ENCODE results near the gene MRPL55. TPM values are rescaled to one million over a fixed set of nuclear protein-coding genes. Genes with fewer than 3 reads are reported as not detected.

The MRPL55 gene
- total RNA-seq, 6 experiments from 2014 or later = 24.2 to 75.9 (median 38.0) TPM

- H3K27ac ChIP-seq = no peak overlapping the region
- intact Hi-C loops (cut with DNase I) = no loop called here
- no peaks in the 10 kb centered on the region for H3K4me1 ChIP-seq
- H3K9me3 ChIP-seq = no peaks in the 10 kb centered on the region
- no peaks in the 10 kb centered on the region for H3K36me3 ChIP-seq
- WGBS (ENCODE audit: insufficient coverage, low coverage, low lambda C conversion rate, missing lambda C conversion rate) = no CpG with 5 or more reads among the region's 9 CpGs
- DNase-seq = peak in 1 of 3 donors; percentile 37
- peaks cover 0 to 25% of the 10 kb centered on the region in 2 donors for H3K27me3 ChIP-seq
- H3K4me3 ChIP-seq = no peak overlapping the region
- TF ChIP-seq CTCF (IDR thresholded peaks at IDR 0.05) (no peak), POLR2A (IDR thresholded peaks at IDR 0.05) (no peak)
- ATAC-seq = no peak
Observed at GRCh38 chr1:228062085-228062791, 46.9 kb downstream of the MRPL55 start.

- 58% methylated on average over 4 of the region's 10 CpGs for WGBS (ENCODE audit: insufficient coverage, low coverage, low lambda C conversion rate, missing lambda C conversion rate)
- Histone ChIP-seq H3K4me3 (no peak overlapping the region), H3K27me3 (peaks cover 0 to 25% of the 10 kb centered on the region in 2 donors), H3K27ac (no peak overlapping the region), H3K36me3 (no peaks in the 10 kb centered on the region), H3K9me3 (no peaks in the 10 kb centered on the region), H3K4me1 (no peaks in the 10 kb centered on the region)
- DNase-seq = no peak
- no peak for TF ChIP-seq POLR2A (IDR thresholded peaks at IDR 0.05)
- intact Hi-C loops (cut with DNase I) = no loop called here
- ATAC-seq = no peak
Observed at GRCh38 chr1:228061411-228062084, 47.6 kb downstream of the MRPL55 start.

GRCh38 chr1:228060458-228061190 lies 48.5 kb downstream of the MRPL55 start:
- no peak for TF ChIP-seq CTCF (IDR thresholded peaks at IDR 0.05)
- no peak for TF ChIP-seq POLR2A (IDR thresholded peaks at IDR 0.05)

GRCh38 chr1:228059634-228060457 lies 49.3 kb downstream of the MRPL55 start:
- DNase-seq = peak in 2 of 3 donors; percentile 60 to 71
- WGBS (ENCODE audit: insufficient coverage, low coverage, low lambda C conversion rate, missing lambda C conversion rate) = no CpG with 5 or more reads among the region's 33 CpGs
- no peak overlapping the region for H3K27ac ChIP-seq
- TF ChIP-seq CTCF (IDR thresholded peaks at IDR 0.05) = no peak
- TF ChIP-seq POLR2A (IDR thresholded peaks at IDR 0.05) = no peak
- H3K4me1 ChIP-seq = no peaks in the 10 kb centered on the region
- H3K9me3 ChIP-seq = no peaks in the 10 kb centered on the region
- intact Hi-C loops (cut with DNase I) = no loop called here
- no peak overlapping the region for H3K4me3 ChIP-seq
- no peaks in the 10 kb centered on the region for H3K36me3 ChIP-seq
- H3K27me3 ChIP-seq = peaks cover 0 to 25% of the 10 kb centered on the region in 2 donors
- peak; percentile 35 to 73 (median 60) for ATAC-seq

More at GRCh38 chr1:228060458-228061190, 48.5 kb downstream of the MRPL55 start:
- peak in 1 of 3 donors; percentile 43 for DNase-seq
- ATAC-seq = no peak
- H3K9me3 ChIP-seq = no peaks in the 10 kb centered on the region
- no peak overlapping the region for H3K4me3 ChIP-seq
- H3K27ac ChIP-seq = no peak overlapping the region
- H3K4me1 ChIP-seq = no peaks in the 10 kb centered on the region
- peaks cover 0 to 25% of the 10 kb centered on the region in 2 donors for H3K27me3 ChIP-seq
- intact Hi-C loops (cut with DNase I) = no loop called here
- WGBS (ENCODE audit: insufficient coverage, low coverage, low lambda C conversion rate, missing lambda C conversion rate) = 21% methylated on average over 14 of the region's 34 CpGs
- H3K36me3 ChIP-seq = no peaks in the 10 kb centered on the region
